GM18526 (cell line): Measurements from ENCODE around the gene E2F1.
A peak's percentile ranks its signal among the peaks of the same experiment; 100 is the strongest.

Source experiments
- POLR2A ChIP-seq: IDR thresholded peaks from 3 replicates; pipeline ENCODE4 v1.6.1; 2011; ENCODE audit not compliant: insufficient read length; ENCODE audit errors: extremely low read depth

Gene E2F1

DNA sequence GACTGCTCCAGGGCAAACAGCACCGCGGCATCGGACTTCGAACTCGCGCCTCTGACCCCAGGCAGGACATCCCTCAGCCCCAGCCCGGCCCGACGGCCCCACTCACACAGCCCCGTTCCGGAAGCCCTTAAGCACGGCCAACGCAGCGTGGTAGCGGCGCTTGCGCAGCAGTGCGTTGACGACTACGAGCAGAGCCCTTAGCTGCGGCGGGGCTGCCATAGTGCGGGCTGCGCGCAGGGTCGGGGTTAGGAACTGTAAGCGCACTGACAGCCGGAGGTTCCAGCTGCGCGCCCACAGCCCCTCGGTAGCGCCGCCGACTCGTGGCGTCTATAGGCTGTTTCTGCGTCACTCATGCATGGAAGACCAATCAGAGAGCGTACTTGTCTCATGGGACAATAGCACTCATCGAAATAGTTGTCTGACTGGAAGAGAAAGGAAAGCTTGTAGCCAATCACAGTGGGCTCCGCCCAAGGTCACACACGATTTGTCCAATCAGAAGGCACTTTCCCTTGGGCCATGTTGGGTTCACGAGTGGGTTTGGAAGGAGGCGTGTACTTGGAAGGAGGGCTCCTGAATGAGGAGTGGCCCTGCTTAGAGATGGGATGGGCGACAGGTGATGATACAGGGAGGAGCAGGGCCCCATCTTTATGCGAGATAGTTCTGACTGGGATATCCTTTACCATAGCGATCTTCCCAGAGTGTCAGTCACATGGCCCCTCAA is 34.0 kb upstream of the E2F1 start, which contains the start of gene PXMP4:
PXMP4 (minus strand) TSS at position 322 of the 721 bp plus-strand sequence; CDS start at position 219, 103 bp downstream.
- peak; percentile 64 for TF ChIP-seq POLR2A

DNA sequence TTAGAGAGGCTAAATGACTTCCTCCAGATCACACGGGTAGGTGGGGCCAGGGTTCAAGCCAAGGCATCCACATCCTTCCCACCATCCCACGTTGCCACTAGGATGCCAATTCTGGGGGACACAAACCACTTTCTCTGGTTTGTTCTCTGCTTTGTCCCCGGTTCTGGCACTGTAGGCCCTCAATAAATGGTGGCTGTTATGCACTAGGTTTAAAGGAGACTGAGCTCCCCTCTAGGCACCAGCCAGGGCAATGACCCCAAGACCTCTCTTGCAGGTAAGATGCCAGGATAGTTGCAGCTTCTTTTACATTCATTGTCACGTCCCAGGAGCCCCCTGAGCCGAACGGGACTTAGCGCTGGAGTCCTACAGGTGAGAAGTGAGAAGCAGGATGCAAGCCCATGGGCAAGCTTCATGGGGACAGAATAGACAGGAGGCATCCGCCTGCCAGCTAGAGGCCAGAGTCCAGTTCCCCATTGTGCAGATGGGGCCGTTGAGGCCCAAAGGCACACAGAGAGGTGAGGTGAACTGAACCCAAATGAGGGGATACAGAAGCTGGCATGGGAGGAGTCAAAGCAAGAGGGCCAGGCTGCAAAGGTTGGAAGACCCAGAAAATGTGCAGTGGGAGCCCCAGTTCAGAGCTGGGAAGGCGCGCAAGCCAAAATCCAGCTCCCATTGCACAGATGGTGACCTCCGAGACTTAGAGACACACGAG is 33.2 kb upstream of the E2F1 start:
- no peak for TF ChIP-seq POLR2A

DNA sequence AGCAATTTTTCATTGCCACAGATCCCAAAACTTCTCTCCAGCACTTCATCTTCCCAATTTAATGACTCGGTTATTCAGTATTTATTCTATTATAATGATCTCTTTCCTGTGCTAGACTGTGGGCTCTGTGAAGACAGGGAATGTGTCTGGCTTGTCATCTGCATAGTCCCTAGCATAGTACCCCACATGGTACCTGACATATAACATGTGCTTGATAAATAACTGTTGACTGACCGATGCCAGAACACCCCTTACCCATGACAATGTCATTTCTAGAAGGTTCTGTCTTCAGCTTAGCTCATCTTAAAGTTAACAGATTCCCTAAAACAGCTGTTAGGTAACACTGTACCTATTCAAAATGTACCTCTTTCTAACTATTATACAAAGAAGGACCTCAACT is 30.3 kb upstream of the E2F1 start:
- no peak for TF ChIP-seq POLR2A

DNA sequence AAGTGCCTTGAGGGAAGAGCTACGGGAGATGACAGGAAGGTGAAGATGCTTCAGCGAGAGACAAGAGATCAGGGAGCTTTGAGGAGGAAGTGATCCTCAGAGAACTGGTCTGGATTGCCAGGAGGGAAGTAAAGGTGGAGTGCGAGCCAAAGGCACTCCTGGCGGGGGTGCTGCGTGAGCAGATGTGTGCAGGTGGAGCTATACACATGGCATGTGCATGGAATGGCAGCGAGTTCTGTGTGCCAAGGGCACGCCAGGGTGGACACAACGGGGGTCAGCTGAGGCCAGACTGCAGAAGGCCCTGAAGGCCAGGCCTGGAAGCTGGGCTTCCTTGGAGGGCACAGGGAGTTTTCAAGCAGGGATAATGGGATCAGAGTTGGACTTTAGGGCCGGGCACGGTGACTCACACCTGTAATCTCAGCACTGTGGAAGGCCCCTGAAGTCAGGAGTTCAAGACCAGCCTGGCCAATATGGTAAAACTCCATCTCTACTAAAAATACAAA is 27.7 kb upstream of the E2F1 start:
- no peak for TF ChIP-seq POLR2A

DNA sequence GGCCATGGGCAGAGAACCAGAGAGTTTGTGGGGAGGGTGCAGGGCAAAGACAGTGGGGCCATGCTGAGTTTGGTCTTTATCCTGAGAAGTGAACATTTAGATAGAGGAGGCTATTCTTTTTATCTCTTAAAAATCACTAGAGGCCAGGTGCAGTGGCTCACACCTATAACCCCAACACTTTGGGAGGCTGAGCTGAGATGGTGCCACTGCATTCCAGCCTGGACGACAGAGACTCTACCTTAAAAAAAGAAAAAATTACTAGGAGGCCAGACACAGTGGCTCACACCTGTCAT is 25.2 kb upstream of the E2F1 start:
- no peak for TF ChIP-seq POLR2A

DNA sequence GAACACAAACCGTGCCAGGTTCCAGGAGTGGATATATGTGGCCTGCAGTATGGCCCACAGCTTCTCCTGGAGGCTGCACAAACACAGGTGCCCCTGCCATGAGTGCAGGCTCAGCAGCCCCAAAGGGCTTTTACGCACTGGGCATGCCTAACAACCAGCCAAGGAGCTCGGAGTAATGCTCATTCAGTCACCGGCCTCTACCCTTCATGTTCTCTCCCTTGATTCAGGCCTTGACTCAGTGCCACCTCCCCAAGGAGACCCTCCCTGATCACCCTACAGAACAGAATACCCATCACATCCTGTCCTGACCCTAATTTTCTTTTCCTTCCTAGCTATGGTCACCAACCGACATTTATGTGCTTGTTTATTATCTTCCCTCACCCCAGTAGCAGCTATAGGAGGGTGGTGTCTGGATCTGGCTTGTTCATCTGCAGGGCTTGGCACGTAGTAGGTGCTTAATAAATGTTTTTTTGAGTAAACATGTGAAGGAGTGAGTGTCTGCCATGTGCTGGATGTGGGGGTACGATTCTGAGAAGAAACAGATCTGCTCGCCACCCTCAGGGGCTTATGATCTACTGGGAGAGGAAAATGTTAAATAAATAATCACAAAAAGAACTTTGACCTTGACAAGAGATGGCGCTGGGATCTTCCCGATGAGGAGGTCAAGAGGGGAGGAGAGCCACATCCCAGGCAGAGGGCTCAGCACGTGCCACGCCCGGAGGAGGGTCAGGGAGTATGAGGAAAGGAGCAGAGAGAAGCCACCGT is 24.7 kb upstream of the E2F1 start:
- TF ChIP-seq POLR2A, result no peak

DNA sequence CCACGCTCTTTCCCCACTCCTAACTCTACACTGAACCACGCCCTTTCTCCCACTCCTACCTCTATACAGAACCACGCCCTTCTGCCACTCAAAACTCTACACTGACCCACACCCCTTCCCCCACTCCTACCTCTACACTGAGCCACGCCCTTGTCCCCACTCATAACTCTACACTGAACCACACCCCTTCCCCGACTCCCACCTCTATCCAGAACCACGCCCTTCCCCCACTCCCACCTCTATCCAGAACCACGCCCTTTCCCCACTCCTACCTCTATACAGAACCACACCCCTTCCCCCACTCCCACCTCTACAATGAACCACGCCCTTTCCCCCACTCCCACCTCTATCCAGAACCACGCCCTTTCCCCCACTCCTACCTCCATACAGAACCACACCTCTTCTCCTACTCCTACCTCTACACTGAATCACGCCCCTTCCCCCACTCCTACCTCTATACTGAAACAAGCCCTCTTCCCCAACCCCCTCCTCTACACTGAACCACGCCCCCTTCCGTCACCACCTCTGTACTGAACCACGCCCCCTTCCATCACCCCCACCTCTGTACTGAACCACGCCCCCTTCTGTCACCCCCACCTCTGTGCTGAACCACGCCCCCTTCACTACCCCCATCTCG is 23.8 kb upstream of the E2F1 start:
- no peak for TF ChIP-seq POLR2A

DNA sequence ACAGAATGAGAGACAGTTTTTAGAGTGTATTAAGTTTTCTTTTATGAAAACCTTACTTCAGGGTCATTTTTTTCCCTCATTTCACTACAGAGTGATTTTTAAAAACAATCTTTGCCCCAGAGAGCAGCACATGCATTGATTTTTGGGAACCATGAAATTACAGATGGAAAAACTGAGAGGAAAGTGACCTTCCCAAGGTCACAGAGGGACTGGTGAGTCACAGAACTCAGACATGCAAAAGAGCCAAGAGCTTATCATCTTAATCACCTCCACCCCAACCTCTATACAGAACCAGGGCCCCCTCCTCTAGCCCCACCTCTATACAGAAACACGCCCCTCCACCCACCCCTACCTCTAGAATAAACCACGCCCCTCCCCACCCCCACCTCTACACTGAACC is 23.2 kb upstream of the E2F1 start:
- no peak for TF ChIP-seq POLR2A

DNA sequence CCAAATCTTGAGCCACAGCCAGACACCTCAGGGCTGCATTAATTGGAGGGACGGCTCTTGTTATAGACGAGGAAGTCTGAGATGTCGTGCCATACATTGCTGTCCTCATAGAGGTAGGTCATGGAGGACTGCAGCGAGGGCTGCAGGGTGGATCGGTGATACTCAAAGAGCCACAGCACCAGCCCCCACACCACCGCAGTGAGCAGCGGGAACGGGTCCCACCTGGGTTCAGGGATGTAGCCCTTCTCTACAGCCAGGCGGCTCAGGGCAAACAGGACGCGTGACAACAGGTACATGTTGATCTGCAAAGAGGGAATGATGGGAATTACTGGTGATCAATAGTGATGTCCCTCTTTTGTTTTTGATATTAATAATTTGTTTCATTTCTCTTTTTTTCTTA is 21.5 kb upstream of the E2F1 start:
- no peak for TF ChIP-seq POLR2A

DNA sequence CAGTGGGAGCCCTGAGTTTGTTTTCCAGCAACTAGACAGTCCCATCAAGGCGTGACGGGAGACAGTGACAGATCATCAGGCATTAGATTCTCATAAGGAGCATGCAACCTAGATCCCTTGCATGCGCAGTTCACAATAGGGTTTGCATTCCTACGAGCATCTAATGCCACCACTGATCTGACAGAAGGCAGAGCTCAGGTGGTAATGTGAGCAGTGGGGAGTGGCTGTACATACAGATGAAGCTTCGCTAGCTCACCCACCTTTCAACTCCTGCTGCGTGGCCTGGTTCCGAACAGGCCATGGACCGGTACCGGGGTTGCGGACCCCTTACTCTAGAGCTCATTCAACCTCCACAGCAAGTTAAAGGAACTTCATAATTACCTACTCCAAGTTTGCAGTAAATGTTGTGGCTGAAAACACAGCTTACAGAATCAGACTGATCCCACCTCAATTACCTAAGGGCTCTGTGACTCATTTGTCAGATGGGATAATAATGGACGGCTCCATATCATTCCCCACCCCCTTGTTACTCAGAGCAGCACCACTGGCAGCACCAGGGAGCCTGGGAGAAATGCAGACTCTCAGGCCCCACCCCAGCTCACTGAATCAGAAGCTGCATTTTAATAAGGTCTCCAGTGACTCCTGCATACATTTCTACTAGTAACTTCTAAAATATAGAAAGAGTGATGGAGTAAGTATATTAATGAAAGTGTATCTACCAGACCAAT is 18.2 kb upstream of the E2F1 start:
- no peak for TF ChIP-seq POLR2A

DNA sequence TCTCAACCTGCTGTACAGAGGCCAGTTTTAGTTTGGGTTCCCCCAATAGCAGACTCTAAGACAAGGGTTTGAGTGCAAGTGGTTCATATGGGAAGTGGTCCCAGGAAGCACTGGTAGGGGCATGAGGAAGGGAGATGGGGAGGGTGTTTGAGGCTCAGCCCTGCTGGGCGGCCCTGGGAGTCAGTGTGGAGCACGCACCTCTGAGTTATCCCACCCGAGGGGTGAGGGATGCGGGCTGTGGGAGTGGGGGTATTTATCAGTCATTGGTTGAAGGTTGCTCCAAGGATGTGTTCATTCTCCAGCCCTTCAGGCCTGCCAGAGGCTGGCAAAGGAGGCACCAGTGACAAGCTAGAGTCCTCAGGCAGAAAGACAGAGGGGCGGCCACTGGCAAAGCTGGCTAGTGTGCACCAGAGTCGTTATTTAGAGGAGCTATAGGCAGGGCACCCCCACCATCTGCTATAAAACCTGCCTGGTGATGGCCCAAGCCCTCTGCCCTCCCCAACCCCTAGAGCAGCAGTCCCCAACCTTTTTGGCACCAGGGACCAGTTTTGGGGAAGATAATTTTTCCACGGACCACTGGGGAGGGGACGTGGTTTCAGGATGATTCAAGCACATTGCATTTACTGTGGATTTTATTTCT is 17.4 kb upstream of the E2F1 start:
- no peak for TF ChIP-seq POLR2A

DNA sequence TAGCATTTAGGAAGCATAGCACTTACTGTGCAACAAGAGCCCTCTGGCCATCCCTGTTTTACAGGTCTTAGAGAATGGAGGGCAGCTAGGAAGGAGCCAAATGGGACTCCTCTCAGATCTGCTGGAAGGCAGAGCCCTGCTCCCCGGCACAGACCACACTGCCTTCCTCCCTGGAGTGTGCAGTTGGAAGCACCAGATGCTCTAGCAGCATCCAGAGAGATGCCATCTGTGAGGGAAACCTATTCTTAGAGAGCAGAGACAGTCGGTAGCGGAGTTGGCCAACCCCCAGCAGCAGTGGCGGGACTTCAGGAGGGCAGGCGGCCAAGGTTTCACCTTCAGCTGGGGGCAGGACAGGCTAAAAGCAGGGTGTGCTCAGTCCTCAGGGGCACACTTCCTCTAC is 16.7 kb upstream of the E2F1 start:
- TF ChIP-seq POLR2A, result no peak

DNA sequence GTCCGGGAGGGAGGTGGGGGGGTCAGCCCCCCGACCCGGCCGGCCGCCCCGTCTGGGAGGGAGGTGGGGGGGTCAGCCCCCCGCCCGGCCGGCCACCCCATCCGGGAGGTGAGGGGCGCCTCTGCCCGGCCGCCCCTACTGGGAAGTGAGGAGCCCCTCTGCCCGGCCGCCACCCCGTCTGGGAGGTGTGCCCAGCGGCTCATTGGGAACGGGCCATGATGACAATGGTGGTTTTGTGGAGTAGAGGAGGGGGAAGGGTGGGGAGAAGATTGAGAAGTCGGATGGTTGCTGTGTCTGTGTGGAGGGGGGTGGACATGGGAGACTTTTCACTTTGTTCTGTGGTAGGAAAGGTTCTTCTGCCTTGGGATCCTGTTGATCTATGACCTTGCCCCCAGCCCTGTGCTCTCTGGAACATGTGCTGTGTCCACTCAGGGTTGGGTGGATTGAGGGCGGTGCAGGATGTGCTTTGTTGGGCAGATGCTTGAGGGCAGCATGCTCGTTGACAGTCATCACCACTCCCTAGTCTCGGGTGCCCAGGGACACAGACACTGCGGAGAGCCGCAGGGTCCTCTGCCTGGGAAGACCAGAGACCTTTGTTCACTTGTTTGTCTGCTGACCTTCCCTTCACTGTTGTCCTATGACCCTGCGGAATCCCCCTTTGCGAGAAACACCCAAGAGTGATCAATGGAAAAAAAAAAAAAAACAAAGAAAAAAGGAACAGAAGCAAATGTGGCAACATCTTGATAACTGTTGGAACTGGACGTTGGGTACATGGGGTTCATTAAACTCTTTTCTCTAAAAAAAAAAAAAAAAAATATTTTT is 15.7 kb upstream of the E2F1 start:
- no peak for TF ChIP-seq POLR2A

DNA sequence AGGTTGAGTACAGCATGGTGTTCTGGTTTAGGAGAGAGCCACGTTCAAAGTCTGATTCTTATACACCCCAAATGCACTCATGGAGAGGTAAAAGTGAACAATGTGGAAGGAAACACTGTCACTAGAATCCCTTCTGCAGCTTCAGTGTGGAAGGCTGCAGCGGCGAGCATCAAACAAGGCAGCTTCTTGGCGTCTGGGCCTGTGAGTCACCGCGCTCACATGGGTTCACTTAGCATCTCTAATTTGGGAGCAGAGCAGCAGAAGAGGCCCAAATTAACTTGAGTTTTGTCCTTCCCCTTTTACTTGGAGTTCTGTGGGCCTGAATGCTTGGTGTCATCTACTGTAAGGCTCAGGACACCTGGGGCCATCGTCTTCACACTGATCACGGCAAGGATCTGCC is 10.9 kb upstream of the E2F1 start:
- TF ChIP-seq POLR2A, result no peak
